ENCODE data around the gene LRBA. TPM values are rescaled to one million over a fixed set of nuclear protein-coding genes. Genes with fewer than 3 reads are reported as not detected.

Gene LRBA
- total RNA-seq, 2 donors from 2014 or later = 50.1 to 59.9 TPM

DNA sequence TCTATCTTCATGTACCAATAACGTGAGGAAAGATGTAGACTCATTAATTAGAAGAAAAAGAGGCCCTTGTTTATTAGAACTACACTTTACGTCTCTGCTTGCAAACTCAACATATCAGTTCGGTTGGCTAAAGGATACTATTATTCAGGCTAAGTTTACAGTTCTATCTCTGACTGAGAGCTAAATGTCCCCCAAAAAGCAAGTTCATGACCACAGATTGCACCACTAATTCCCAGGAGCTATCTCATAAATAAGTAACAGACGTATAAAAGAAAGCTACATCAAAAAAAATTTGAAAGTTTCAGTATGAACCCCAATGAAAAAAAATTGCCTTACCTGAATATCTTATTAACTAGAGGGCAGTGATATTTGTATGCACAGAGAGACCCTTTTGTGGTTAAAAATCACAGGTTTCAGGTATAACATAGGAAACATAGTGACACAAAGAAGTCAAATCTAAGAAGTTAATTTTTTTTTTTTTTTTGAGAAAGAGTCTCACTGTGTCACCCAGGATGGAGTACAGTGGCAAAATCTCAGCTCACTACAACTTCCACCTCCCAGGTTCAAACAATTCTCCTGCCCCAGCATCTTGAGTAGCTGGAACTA is 304.2 kb downstream of the LRBA start:
- no peaks in the 10 kb centered on the region for H3K36me3 ChIP-seq (replicated peaks in 1 of 2; ENCODE audit: insufficient read depth in 1 of 2, low read depth in 2 of 2)
- intact Hi-C loops (cut with DNase I) = no loop called here
- no peak for DNase-seq
- peaks cover 0 to 3% (median 0%) of the 10 kb centered on the region in 3 donors for H3K9me3 ChIP-seq
- H3K4me3 ChIP-seq = no peak overlapping the region
- H3K27me3 ChIP-seq = no peaks in the 10 kb centered on the region
- no peak for ATAC-seq
- H3K27ac ChIP-seq = no peak overlapping the region
- 90 to 93% methylated on average over 4 of the region's 4 CpGs for WGBS, 2 donors
- peaks cover 23% of the 10 kb centered on the region for H3K4me1 ChIP-seq
- TF ChIP-seq CTCF (IDR thresholded peaks at IDR 0.05) (no peak), POLR2A (IDR thresholded peaks at IDR 0.05) (no peak)

DNA sequence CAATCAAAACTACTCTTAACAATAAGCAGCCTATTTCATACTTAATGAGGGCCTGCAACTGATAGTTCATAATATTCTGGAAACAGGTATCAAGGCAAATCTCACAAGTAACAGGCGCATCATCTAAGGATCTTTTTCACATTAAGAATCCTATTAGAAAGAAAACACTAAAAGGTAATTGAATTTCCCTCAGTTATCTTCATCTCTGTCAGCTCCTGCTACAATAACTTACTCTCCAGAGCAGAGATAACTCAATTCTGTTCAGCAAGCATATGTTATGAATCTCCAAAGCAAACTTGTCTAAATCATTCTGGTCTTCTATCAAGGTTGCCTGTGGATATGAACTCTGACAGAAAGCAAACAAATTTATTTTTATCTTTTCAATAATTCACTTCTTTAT is 307.1 kb downstream of the LRBA start:
- intact Hi-C loops (cut with DNase I) = no loop called here
- no peak overlapping the region for H3K27ac ChIP-seq
- no peaks in the 10 kb centered on the region for H3K36me3 ChIP-seq (replicated peaks in 1 of 2; ENCODE audit: insufficient read depth in 1 of 2, low read depth in 2 of 2)
- H3K27me3 ChIP-seq = no peaks in the 10 kb centered on the region
- TF ChIP-seq CTCF (IDR thresholded peaks at IDR 0.05) = no peak
- TF ChIP-seq POLR2A (IDR thresholded peaks at IDR 0.05) = no peak
- ATAC-seq (no peak), DNase-seq (no peak)
- H3K4me1 ChIP-seq = peaks cover 7% of the 10 kb centered on the region
- H3K9me3 ChIP-seq = no peaks in the 10 kb centered on the region
- no peak overlapping the region for H3K4me3 ChIP-seq
- WGBS, 2 donors = 93 to 98% methylated on average over 1 of the region's 1 CpG

- DNase-seq (no peak), ATAC-seq (no peak)
- peaks cover under 1% of the 10 kb centered on the region for H3K4me1 ChIP-seq
- no peak overlapping the region for H3K27ac ChIP-seq
- TF ChIP-seq POLR2A (IDR thresholded peaks at IDR 0.05) (no peak), CTCF (IDR thresholded peaks at IDR 0.05) (no peak)
- H3K4me3 ChIP-seq = no peak overlapping the region
- no peaks in the 10 kb centered on the region for H3K9me3 ChIP-seq
- no peaks in the 10 kb centered on the region for H3K27me3 ChIP-seq
- intact Hi-C loops (cut with DNase I) = no loop called here
- H3K36me3 ChIP-seq (replicated peaks in 1 of 2; ENCODE audit: insufficient read depth in 1 of 2, low read depth in 2 of 2) = no peaks in the 10 kb centered on the region
Observed at GRCh38 chr4:150699599-150699998, 315.5 kb downstream of the LRBA start.

DNA sequence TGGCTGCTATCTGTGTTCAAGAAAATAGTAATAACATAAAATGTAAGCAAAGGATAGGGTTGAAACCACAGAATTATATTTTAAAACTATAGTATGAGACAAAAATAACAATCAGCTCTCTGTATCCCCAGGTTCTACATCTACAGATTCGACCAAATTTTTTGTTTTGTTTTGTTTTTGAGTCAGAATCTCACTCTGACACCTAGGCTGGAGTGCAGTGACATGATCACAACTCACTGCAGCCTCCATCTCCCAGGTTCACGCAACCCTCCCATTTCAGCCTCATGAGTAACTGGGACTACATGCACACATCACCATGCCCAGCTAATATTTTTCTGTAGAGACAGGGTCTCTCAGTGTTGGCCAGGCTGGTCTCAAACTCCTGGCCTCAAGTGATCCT is 319.9 kb downstream of the LRBA start:
- intact Hi-C loops (cut with DNase I) = no loop called here
- H3K4me1 ChIP-seq = peaks cover 3% of the 10 kb centered on the region
- DNase-seq (no peak), ATAC-seq (no peak)
- H3K4me3 ChIP-seq = no peak overlapping the region
- H3K27ac ChIP-seq = no peak overlapping the region
- H3K27me3 ChIP-seq = no peaks in the 10 kb centered on the region
- H3K9me3 ChIP-seq = no peaks in the 10 kb centered on the region
- TF ChIP-seq CTCF (IDR thresholded peaks at IDR 0.05) = no peak
- 84 to 86% methylated on average over 2 of the region's 2 CpGs for WGBS, 2 donors
- H3K36me3 ChIP-seq (replicated peaks in 1 of 2; ENCODE audit: insufficient read depth in 1 of 2, low read depth in 2 of 2) = no peaks in the 10 kb centered on the region

- H3K4me1 ChIP-seq = peaks cover 3% of the 10 kb centered on the region
- no peak for TF ChIP-seq CTCF (IDR thresholded peaks at IDR 0.05)
- TF ChIP-seq POLR2A (IDR thresholded peaks at IDR 0.05) = no peak
- no peaks in the 10 kb centered on the region for H3K36me3 ChIP-seq (replicated peaks in 1 of 2; ENCODE audit: insufficient read depth in 1 of 2, low read depth in 2 of 2)
- no peak overlapping the region for H3K27ac ChIP-seq
- ATAC-seq = no peak
- no peaks in the 10 kb centered on the region for H3K27me3 ChIP-seq
- no peak overlapping the region for H3K4me3 ChIP-seq
- WGBS, 2 donors = 20 to 22% methylated on average over 2 of the region's 2 CpGs
- intact Hi-C loops (cut with DNase I) = no loop called here
- DNase-seq = no peak
- no peaks in the 10 kb centered on the region for H3K9me3 ChIP-seq
Observed at GRCh38 chr4:150694438-150694837, 320.6 kb downstream of the LRBA start.

Measured in body of pancreas (tissue), 4 donors.